Upper lobe of left lung (tissue), 6 donors: Measurements from ENCODE around the gene FRMPD2. TPM values are rescaled to one million over a fixed set of nuclear protein-coding genes. Genes with fewer than 3 reads are reported as not detected.

Source experiments
- ATAC-seq, 2 donors: fragments of 200-7000 bp; cut with Tn5 transposase; one replicate each; pipeline ENCODE4 v1.9.1; 2022; ENCODE audit warnings: mild to moderate bottlenecking in 2 of 2, moderate library complexity in 2 of 2; ENCODE audit not compliant: low FRiP score in 2 of 2
- DNase-seq, 2 donors: peaks; one replicate each; pipeline ENCODE4 v3.0.0-alpha.2; 2019 to 2020
- H3K27ac ChIP-seq, 4 donors: fragments of 200-600 bp; sonication (generic); one replicate each; pipeline ENCODE4 v1.5.1; 2016 to 2019
- H3K27me3 ChIP-seq, 4 donors: fragments of 200-600 bp; sonication (generic); one replicate each; pipeline ENCODE4 v1.5.1; 2017 to 2019
- H3K36me3 ChIP-seq, 4 donors: fragments of 200-600 bp; sonication (generic); one replicate each; pipeline ENCODE4 v1.5.1; 2016 to 2019
- H3K4me1 ChIP-seq, 4 donors: fragments of 200-600 bp; sonication (generic); one replicate each; pipeline ENCODE4 v1.5.1; 2018 to 2019
- H3K4me3 ChIP-seq, 4 donors: fragments of 200-600 bp; sonication (generic); one replicate each; pipeline ENCODE4 v1.5.1; 2017 to 2019; ENCODE audit warnings: mild to moderate bottlenecking in 2 of 4, moderate library complexity in 1 of 4
- H3K9me3 ChIP-seq, 4 donors: fragments of 200-600 bp; sonication (generic); one replicate each; pipeline ENCODE4 v1.5.1; 2018 to 2019
- CTCF ChIP-seq, 6 experiments: fragments of 450-650 bp in 4 of 6; fragments of 200-600 bp in 2 of 6; sonication (generic) in 2 of 6; IDR thresholded peaks; one replicate each; pipeline ENCODE4 v1.5.1; 2016 to 2019; ENCODE audit warnings: antibody characterized with exemption in 6 of 6
- EP300 ChIP-seq, 4 donors: sonication (generic); formaldehyde crosslinking; IDR thresholded peaks; one replicate each; pipeline ENCODE4 v1.5.1; 2017; ENCODE audit warnings: antibody characterized with exemption in 4 of 4, control low read depth in 2 of 4
- POLR2A ChIP-seq, 4 donors: fragments of 450-650 bp; IDR thresholded peaks; one replicate each; pipeline ENCODE4 v1.5.1; 2016 to 2017; ENCODE audit warnings: antibody characterized with exemption in 4 of 4, mild to moderate bottlenecking in 2 of 4
- POLR2AphosphoS5 ChIP-seq, 2 donors: sonication (generic); formaldehyde crosslinking; IDR thresholded peaks; one replicate each; pipeline ENCODE4 v1.5.1; 2017; ENCODE audit warnings: antibody characterized with exemption in 2 of 2
- WGBS, 2 donors: methylation state at CpG; one replicate each; pipeline ENCODE4 v1.1.5; 2017 to 2018; 5-methylcytosine and 5-hydroxymethylcytosine counted together
- total RNA-seq, 6 donors: library from RNA; depleted of rRNA in 4 of 6; stranded (reverse); fragments of >200 nt in 4 of 6; gene quantifications; one replicate each; pipeline versions ENCODE4 v1.1.0 to v1.2.1, GENCODE V29; 2016 to 2021
- donor health status: DM: no; HTN: no; CAD: no; lungs with moderate emphysema.
- donor health status: DM: no; HTN: yes; CAD: no; lungs with severe emphysema.

The FRMPD2 gene
- total RNA-seq, 6 donors from 2014 or later = 0.23 to 38.6 (median 5.6) TPM

GRCh38 chr10:48271047-48271730, 3.3 kb downstream of the FRMPD2 start:
- ATAC-seq = no peak
- WGBS, 2 donors = 65 to 73% methylated on average over 5 of the region's 5 CpGs
- Histone ChIP-seq H3K36me3 (no peaks in the 10 kb centered on the region), H3K4me1 (no peaks in the 10 kb centered on the region), H3K9me3 (no peaks in the 10 kb centered on the region), H3K4me3 (no peak overlapping the region), H3K27ac (no peak overlapping the region), H3K27me3 (no peaks in the 10 kb centered on the region)
- TF ChIP-seq POLR2AphosphoS5 (IDR thresholded peaks at IDR 0.05) (no peak), POLR2A (IDR thresholded peaks at IDR 0.05) (no peak), CTCF (IDR thresholded peaks at IDR 0.05) (no peak), EP300 (IDR thresholded peaks at IDR 0.05) (no peak)
- DNase-seq = no peak

GRCh38 chr10:48266528-48266927, 8.0 kb downstream of the FRMPD2 start:
- ATAC-seq (no peak), DNase-seq (no peak)
- no peaks in the 10 kb centered on the region for H3K36me3 ChIP-seq
- no peaks in the 10 kb centered on the region for H3K4me1 ChIP-seq
- H3K27ac ChIP-seq = no peak overlapping the region
- H3K9me3 ChIP-seq = no peaks in the 10 kb centered on the region
- H3K4me3 ChIP-seq = no peak overlapping the region
- no peak for TF ChIP-seq CTCF (IDR thresholded peaks at IDR 0.05)
- no peak for TF ChIP-seq EP300 (IDR thresholded peaks at IDR 0.05)
- no peak for TF ChIP-seq POLR2AphosphoS5 (IDR thresholded peaks at IDR 0.05)
- TF ChIP-seq POLR2A (IDR thresholded peaks at IDR 0.05) = no peak
- no peaks in the 10 kb centered on the region for H3K27me3 ChIP-seq
- 81 to 88% methylated on average over 4 of the region's 4 CpGs for WGBS, 2 donors

GRCh38 chr10:48258105-48258504, 16.4 kb downstream of the FRMPD2 start:
- H3K4me1 ChIP-seq = no peaks in the 10 kb centered on the region
- no peak overlapping the region for H3K27ac ChIP-seq
- H3K27me3 ChIP-seq = no peaks in the 10 kb centered on the region
- no peaks in the 10 kb centered on the region for H3K9me3 ChIP-seq
- ATAC-seq (no peak), DNase-seq (no peak)
- TF ChIP-seq POLR2A (IDR thresholded peaks at IDR 0.05) (no peak), CTCF (IDR thresholded peaks at IDR 0.05) (no peak), EP300 (IDR thresholded peaks at IDR 0.05) (no peak), POLR2AphosphoS5 (IDR thresholded peaks at IDR 0.05) (no peak)
- WGBS, 2 donors = 90 to 94% methylated on average over 1 of the region's 1 CpG
- H3K4me3 ChIP-seq = no peak overlapping the region
- H3K36me3 ChIP-seq = no peaks in the 10 kb centered on the region

- Histone ChIP-seq H3K4me1 (no peaks in the 10 kb centered on the region), H3K27me3 (no peaks in the 10 kb centered on the region), H3K27ac (no peak overlapping the region), H3K4me3 (no peak overlapping the region), H3K9me3 (no peaks in the 10 kb centered on the region), H3K36me3 (no peaks in the 10 kb centered on the region)
- no peak for TF ChIP-seq POLR2AphosphoS5 (IDR thresholded peaks at IDR 0.05)
- no peak for TF ChIP-seq EP300 (IDR thresholded peaks at IDR 0.05)
- WGBS, 2 donors = 81 to 89% methylated on average over 3 of the region's 3 CpGs
- ATAC-seq (no peak), DNase-seq (no peak)
Measured at GRCh38 chr10:48257407-48257961, 17.0 kb downstream of the FRMPD2 start.

- H3K9me3 ChIP-seq = no peaks in the 10 kb centered on the region
- no peaks in the 10 kb centered on the region for H3K27me3 ChIP-seq
- no peak for ATAC-seq
- no peaks in the 10 kb centered on the region for H3K36me3 ChIP-seq
- no peak overlapping the region for H3K4me3 ChIP-seq
- no peak overlapping the region for H3K27ac ChIP-seq
- DNase-seq = no peak
- TF ChIP-seq POLR2AphosphoS5 (IDR thresholded peaks at IDR 0.05) = no peak
- no peak for TF ChIP-seq CTCF (IDR thresholded peaks at IDR 0.05)
- no peak for TF ChIP-seq EP300 (IDR thresholded peaks at IDR 0.05)
- TF ChIP-seq POLR2A (IDR thresholded peaks at IDR 0.05) = no peak
- 81 to 85% methylated on average over 6 of the region's 6 CpGs for WGBS, 2 donors
- H3K4me1 ChIP-seq = no peaks in the 10 kb centered on the region
Measured at GRCh38 chr10:48255722-48256121, 18.8 kb downstream of the FRMPD2 start.
